H1 (cell line): ENCODE measurements around the gene LRRC3C. TPM values are rescaled to one million over a fixed set of nuclear protein-coding genes. Genes with fewer than 3 reads are reported as not detected.
A peak's percentile ranks its signal among the peaks of the same experiment; 100 is the strongest.

Source experiments
- CTCF ChIA-PET: fragments of 300-600 bp; sonication (Branson Sonifier 250); formaldehyde crosslinking; loops from one replicate; lab custom pipeline; 2021; ENCODE audit not compliant: partially characterized antibody; lab: Charles Lee
- POLR2A ChIA-PET: fragments of 300-600 bp; sonication (Branson Sonifier 250); formaldehyde crosslinking; loops from one replicate; lab custom pipeline; 2021; ENCODE audit warnings: inconsistent platforms; ENCODE audit not compliant: partially characterized antibody; lab: Charles Lee
- DNase-seq, 2 experiments: peaks; one replicate each; pipeline versions ENCODE4 v3.0.0 to v3.0.0-alpha.2; 2010 to 2022; ENCODE audit warnings: low spot score in 2 of 2, low read depth in 1 of 2, mixed read lengths in 1 of 2
- FAIRE-seq: peaks from 2 replicates; lab custom pipeline; 2011; peaks lifted over from hg19 to GRCh38; lab: Jason Lieb, UNC
- H2AFZ ChIP-seq: 2 replicates; pipeline ENCODE4 v1.8.1; 2012; ENCODE audit warnings: low read length, inconsistent platforms
- H2AK5ac ChIP-seq: 2 replicates; pipeline ENCODE4 v1.6.1; 2013; ENCODE audit warnings: low read depth, low read length
- H2BK120ac ChIP-seq: replicated peaks from 2 replicates; pipeline ENCODE3; 2013; ENCODE audit warnings: low read depth, low read length, inconsistent platforms
- H2BK12ac ChIP-seq: 2 replicates; pipeline ENCODE4 v1.6.1; 2013; ENCODE audit warnings: low read depth, low read length
- H2BK15ac ChIP-seq: 2 replicates; pipeline ENCODE4 v1.6.1; 2013; ENCODE audit warnings: low read length
- H2BK20ac ChIP-seq: 2 replicates; pipeline ENCODE4 v1.6.1; 2013; ENCODE audit warnings: low read length
- H2BK5ac ChIP-seq: 2 replicates; pipeline ENCODE4 v1.6.1; 2013; ENCODE audit warnings: low read depth, low read length
- H3K14ac ChIP-seq: 2 replicates; pipeline ENCODE4 v1.6.1; 2013; ENCODE audit warnings: inconsistent platforms; ENCODE audit not compliant: insufficient read length
- H3K18ac ChIP-seq: 2 replicates; pipeline ENCODE4 v1.6.1; 2013; ENCODE audit warnings: low read length; ENCODE audit errors: extremely low read depth
- H3K23ac ChIP-seq: 2 replicates; pipeline ENCODE4 v1.6.1; 2013; ENCODE audit warnings: inconsistent platforms; ENCODE audit not compliant: insufficient read length
- H3K23me2 ChIP-seq: 2 replicates; pipeline ENCODE4 v1.6.1; 2013; ENCODE audit warnings: low read depth, low read length
- H3K27ac ChIP-seq: 2 replicates; pipeline ENCODE4 v1.6.1; 2011; ENCODE audit warnings: low read depth, low read length, inconsistent platforms
- H3K27me3 ChIP-seq, 4 experiments: replicated peaks in 1 of 4; 1 replicate in 1 of 4; 2 replicates in 3 of 4; pipeline versions ENCODE4 v1.6.1 to v1.8.1; 2011 to 2013; ENCODE audit warnings: low read length in 3 of 4, mild to moderate bottlenecking in 3 of 4, inconsistent platforms in 2 of 4, mixed read lengths in 2 of 4, moderate library complexity in 1 of 4; ENCODE audit not compliant: control insufficient read depth in 3 of 4, insufficient read depth in 3 of 4; ENCODE audit errors: extremely low read depth in 1 of 4
- H3K36me3 ChIP-seq, 4 experiments: 2 replicates each; pipeline versions ENCODE4 v1.6.1 to v1.8.1; 2011 to 2013; ENCODE audit warnings: mild to moderate bottlenecking in 4 of 4, low read length in 3 of 4, moderate library complexity in 2 of 4, control low read depth in 1 of 4, inconsistent platforms in 1 of 4; ENCODE audit not compliant: insufficient read depth in 4 of 4, control insufficient read depth in 2 of 4
- H3K4ac ChIP-seq: replicated peaks from 2 replicates; pipeline ENCODE3; 2013; ENCODE audit warnings: low read length, low read depth, mixed read lengths, inconsistent platforms; ENCODE audit not compliant: insufficient read length
- H3K4me1 ChIP-seq, 4 experiments: replicated peaks in 1 of 4; 1 replicate in 1 of 4; 2 replicates in 3 of 4; pipeline versions ENCODE4 v1.6.1 to v1.8.1; 2011 to 2013; ENCODE audit warnings: low read length in 3 of 4, inconsistent platforms in 2 of 4, mixed read lengths in 1 of 4; ENCODE audit not compliant: insufficient read depth in 4 of 4, control insufficient read depth in 3 of 4
- H3K4me2 ChIP-seq, 2 experiments: 2 replicates each; pipeline versions ENCODE4 v1.6.1 to v1.8.1; 2011 to 2013; ENCODE audit warnings: low read depth in 2 of 2, low read length in 2 of 2, control low read depth in 1 of 2, inconsistent platforms in 1 of 2, mild to moderate bottlenecking in 1 of 2; ENCODE audit not compliant: insufficient read depth in 1 of 2
- H3K4me3 ChIP-seq, 4 experiments: fragments of 200-600, 300-600 bp in 1 of 4; sonication (generic), shearing (Covaris generic), sonication (Bioruptor Twin) in 1 of 4; 2 replicates each; pipeline versions ENCODE4 v1.5.1 to v1.8.1; 2011 to 2016; ENCODE audit warnings: low read length in 4 of 4, low read depth in 3 of 4, control low read depth in 2 of 4, inconsistent platforms in 2 of 4, mild to moderate bottlenecking in 2 of 4, mixed read lengths in 1 of 4, moderate library complexity in 1 of 4; ENCODE audit not compliant: insufficient read depth in 2 of 4; ENCODE audit errors: extremely low read depth in 1 of 4
- H3K56ac ChIP-seq: replicated peaks from 2 replicates; pipeline ENCODE3; 2013; ENCODE audit warnings: low read depth, mild to moderate bottlenecking, mixed read lengths, low read length, inconsistent platforms; ENCODE audit not compliant: insufficient read length
- H3K79me1 ChIP-seq: 2 replicates; pipeline ENCODE4 v1.6.1; 2013; ENCODE audit warnings: low read depth, low read length, control low read depth
- H3K79me2 ChIP-seq, 2 experiments: 2 replicates each; pipeline versions ENCODE4 v1.6.1 to v1.8.1; 2012 to 2013; ENCODE audit warnings: low read length in 2 of 2, mild to moderate bottlenecking in 2 of 2, inconsistent platforms in 1 of 2; ENCODE audit not compliant: insufficient read depth in 2 of 2, control insufficient read depth in 1 of 2
- H3K9ac ChIP-seq, 4 experiments: replicated peaks in 1 of 4; 1 replicate in 1 of 4; 2 replicates in 3 of 4; pipeline versions ENCODE4 v1.6.1 to v1.8.1; 2011 to 2013; ENCODE audit warnings: low read depth in 3 of 4, low read length in 3 of 4, control low read depth in 2 of 4, mild to moderate bottlenecking in 2 of 4, moderate library complexity in 2 of 4, inconsistent platforms in 1 of 4; ENCODE audit errors: extremely low read depth in 1 of 4
- H3K9me3 ChIP-seq, 2 experiments: 2 replicates each; pipeline versions ENCODE4 v1.6.1 to v1.8.1; 2012 to 2013; ENCODE audit warnings: mild to moderate bottlenecking in 2 of 2, moderate library complexity in 2 of 2, control low read depth in 1 of 2, inconsistent platforms in 1 of 2, low read depth in 1 of 2, low read length in 1 of 2, mixed read lengths in 1 of 2; ENCODE audit not compliant: insufficient read depth in 2 of 2
- H4K20me1 ChIP-seq, 2 experiments: replicated peaks in 1 of 2; 2 replicates each; pipeline versions ENCODE3 to v1.8.1; 2011 to 2013; ENCODE audit warnings: inconsistent platforms in 2 of 2, low read length in 2 of 2, mild to moderate bottlenecking in 1 of 2; ENCODE audit not compliant: insufficient read depth in 2 of 2, control insufficient read depth in 1 of 2
- H4K5ac ChIP-seq: 2 replicates; pipeline ENCODE4 v1.6.1; 2013; ENCODE audit warnings: low read length, low read depth, mixed read lengths, inconsistent platforms; ENCODE audit not compliant: insufficient read length
- H4K8ac ChIP-seq: 2 replicates; pipeline ENCODE4 v1.8.0; 2013; ENCODE audit warnings: mild to moderate bottlenecking, moderate library complexity, low read length, inconsistent platforms; ENCODE audit not compliant: insufficient read depth; ENCODE audit errors: extremely low read depth
- H4K91ac ChIP-seq: replicated peaks from 2 replicates; pipeline ENCODE3; 2013; ENCODE audit warnings: low read length, mixed read lengths, inconsistent platforms; ENCODE audit not compliant: insufficient read length
- ATF2 ChIP-seq: IDR thresholded peaks from 2 replicates; pipeline ENCODE4 v1.6.1; 2012; ENCODE audit warnings: low read length, inconsistent platforms
- BACH1 ChIP-seq: IDR thresholded peaks from 2 replicates; pipeline ENCODE4 v1.6.1; 2012; ENCODE audit warnings: low read length, improper control_type of control experiment
- GABPA ChIP-seq: IDR thresholded peaks from 2 replicates; pipeline ENCODE4 v1.6.1; 2011; ENCODE audit warnings: mild to moderate bottlenecking, low read length, moderate library complexity, borderline replicate concordance; ENCODE audit not compliant: insufficient read depth
- JUN ChIP-seq: IDR thresholded peaks from 2 replicates; pipeline ENCODE4 v1.6.1; 2011; ENCODE audit warnings: low read depth, mild to moderate bottlenecking, improper control_type of control experiment, low read length
- JUND ChIP-seq: IDR thresholded peaks from 2 replicates; pipeline ENCODE4 v1.6.1; 2011; ENCODE audit warnings: mild to moderate bottlenecking, improper control_type of control experiment, low read length
- NRF1 ChIP-seq: IDR thresholded peaks from 2 replicates; pipeline ENCODE4 v1.6.1; 2011; ENCODE audit warnings: mild to moderate bottlenecking, low read depth, low read length, improper control_type of control experiment
- RNF2 ChIP-seq: fragments of 200-900, 300-1000 bp; sonication (generic); IDR thresholded peaks from 2 replicates; pipeline ENCODE4 v1.7.1; 2016; ENCODE audit warnings: borderline replicate concordance, low read depth, mild to moderate bottlenecking, antibody characterized with exemption, low read length; ENCODE audit not compliant: poor library complexity, severe bottlenecking; ENCODE audit errors: missing control alignments
- SAP30 ChIP-seq: fragments of 300-600 bp; sonication (generic); IDR thresholded peaks from 2 replicates; pipeline ENCODE4 v1.7.1; 2012; ENCODE audit warnings: low read length, moderate library complexity, mild to moderate bottlenecking, inconsistent platforms; ENCODE audit not compliant: insufficient read depth, insufficient replicate concordance
- TBP ChIP-seq: IDR thresholded peaks from 2 replicates; pipeline ENCODE4 v1.6.1; 2011; ENCODE audit warnings: low read depth, low read length, improper control_type of control experiment
- YY1 ChIP-seq: IDR thresholded peaks from 2 replicates; pipeline ENCODE4 v1.6.1; 2011; ENCODE audit warnings: low read depth, mild to moderate bottlenecking, low read length
- ZNF274 ChIP-seq: IDR thresholded peaks from 2 replicates; pipeline ENCODE4 v1.7.0; 2012; ENCODE audit warnings: low read length, borderline replicate concordance; ENCODE audit errors: extremely low read depth
- WGBS, 2 experiments: shearing (Covaris generic) in 1 of 2; methylation state at CpG; one replicate each; pipeline versions ENCODE4 v1.1.6 to v1.1.7; 2013 to 2015; ENCODE audit warnings: low lambda C conversion rate in 2 of 2, mixed read lengths in 2 of 2, inconsistent platforms in 1 of 2, low coverage in 1 of 2, missing lambda C conversion rate in 1 of 2; ENCODE audit not compliant: insufficient replicate concordance in 2 of 2, insufficient coverage in 1 of 2, insufficient read length in 1 of 2; ENCODE audit errors: extremely low coverage in 1 of 2, missing lambda C conversion rate in 1 of 2; 5-methylcytosine and 5-hydroxymethylcytosine counted together
- polyA plus RNA-seq, 7 experiments: library from polyadenylated mRNA; depleted of rRNA in 3 of 7; stranded (reverse) in 5 of 7; unstranded in 2 of 7; fragments of >200 nt in 5 of 7; fragments of 200-250 nt in 2 of 7; gene quantifications; 1 replicate in 5 of 7; 2 replicates in 1 of 7; 4 replicates in 1 of 7; pipeline versions ENCODE4 v1.2.1 to v1.2.3, GENCODE V29; 2011 to 2013; ENCODE audit warnings: missing spikeins in 2 of 7, mixed read lengths in 2 of 7
- total RNA-seq: library from RNA; stranded (reverse); fragmentation: NEBNext Ultra II Directional; extraction: Animal tissue kit (Norgen Biotek cat#: 25700); gene quantifications from 2 replicates; pipeline ENCODE4 v1.2.1, GENCODE V29; 2021

The LRRC3C gene
- total and polyA plus RNA-seq, 2 of the 8 experiments (the other 6 are each of a cell fraction or from before 2014, with no cell fraction given): not detected

- Histone ChIP-seq H2BK15ac (no peak within 1 kb of the TSS), H3K9me3 (no peaks in the 10 kb centered on the region), H4K20me1 (no peaks in the 10 kb centered on the region), H3K4me3 (no peak within 1 kb of the TSS), H3K79me1 (no peaks in the 10 kb centered on the region), H3K9ac (no peak within 1 kb of the TSS), H3K4me2 (no peak within 1 kb of the TSS), H4K5ac (no peak within 1 kb of the TSS), H3K79me2 (no peaks in the 10 kb centered on the region), H2BK120ac (no peak within 1 kb of the TSS), H3K27ac (no peak within 1 kb of the TSS), H3K27me3 (no peaks in the 10 kb centered on the region; a peak in 1 of 7 replicates), H3K56ac (no peak within 1 kb of the TSS), H3K14ac (no peak within 1 kb of the TSS), H3K18ac (no peak within 1 kb of the TSS), H4K91ac (no peak within 1 kb of the TSS), H2BK5ac (no peak within 1 kb of the TSS), H3K4me1 (peaks cover 0 to 3% (median 1%) of the 10 kb centered on the region in 4 experiments; a peak in 2 of 7 replicates), H2AFZ (no peak within 1 kb of the TSS), H2BK20ac (no peak within 1 kb of the TSS), H3K23ac (no peak within 1 kb of the TSS), H2BK12ac (no peak within 1 kb of the TSS), H3K23me2 (peaks cover 2% of the 10 kb centered on the region; the same call in 1 of the 2 replicates), H3K36me3 (no peaks in the 10 kb centered on the region), H4K8ac (peak within 1 kb of the TSS; percentile 12; the same call in 1 of the 2 replicates), H3K4ac (no peak within 1 kb of the TSS), H2AK5ac (no peak within 1 kb of the TSS)
- ChIA-PET POLR2A (interaction anchor here (0.6 to 1.8 kb wide), 4 partner anchors 8 to 36 kb away, joined by 3 to 7 read pairs (median 4); partner anchors contain the start of genes ORMDL3 and PSMD3), CTCF (interaction anchor here (0.7 to 9.2 kb wide), 3 partner anchors 8 to 46 kb away, joined by 3 to 96 read pairs (median 3); no protein-coding TSS in a partner anchor)
- DNase-seq (no peak), FAIRE-seq (no peak)
- WGBS, 2 experiments: 82% methylated on average over 4 of the region's 6 CpGs; no CpG with 5 or more reads in 1 of the 2 experiments
- no peak for TF ChIP-seq TBP
- TF ChIP-seq JUND: no peak
- no peak for TF ChIP-seq ATF2
- no peak for TF ChIP-seq BACH1
- no peak for TF ChIP-seq GABPA
- no peak for TF ChIP-seq JUN
- TF ChIP-seq NRF1: no peak
- no peak for TF ChIP-seq ZNF274
- no peak for TF ChIP-seq RNF2
- no peak for TF ChIP-seq YY1
- TF ChIP-seq SAP30: no peak
Measured at GRCh38 chr17:39962642-39963220, 35.2 kb downstream of the LRRC3C start, which contains the start of gene GSDMA. GSDMA (plus strand) TSS chr17:39963004; CDS start chr17:39965688, 2,684 bp downstream.
